GM21717 (cell line): ENCODE results near the gene SORCS1.

Experiments
- ATAC-seq: cut with Tn5 transposase; IDR thresholded peaks from one replicate; pipeline ENCODE4 v1.9.1; 2021; ENCODE audit warnings: mild to moderate bottlenecking, moderate library complexity; ENCODE audit not compliant: unreplicated experiment

SORCS1 gene

DNA sequence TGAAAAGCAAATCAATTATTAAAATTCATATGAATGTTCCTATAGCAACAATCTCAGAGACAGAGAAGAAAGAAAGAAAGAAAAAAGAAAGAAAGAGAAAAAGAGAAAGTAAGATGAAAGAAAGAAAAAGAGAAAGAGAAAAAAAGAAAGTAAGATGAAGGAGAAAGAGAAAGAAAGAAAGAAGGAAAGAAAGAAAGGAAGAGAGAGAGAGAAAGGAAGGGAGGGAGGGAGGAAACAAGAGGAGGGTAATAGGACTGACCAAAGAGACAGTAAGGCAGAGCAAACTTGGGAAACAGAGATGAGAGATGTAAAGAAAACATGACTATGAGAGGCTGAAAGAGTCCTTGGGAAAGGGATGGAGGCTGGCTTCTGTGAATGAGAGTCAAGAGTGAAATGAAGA is 458.4 kb downstream of the SORCS1 start:
- no peak for ATAC-seq

DNA sequence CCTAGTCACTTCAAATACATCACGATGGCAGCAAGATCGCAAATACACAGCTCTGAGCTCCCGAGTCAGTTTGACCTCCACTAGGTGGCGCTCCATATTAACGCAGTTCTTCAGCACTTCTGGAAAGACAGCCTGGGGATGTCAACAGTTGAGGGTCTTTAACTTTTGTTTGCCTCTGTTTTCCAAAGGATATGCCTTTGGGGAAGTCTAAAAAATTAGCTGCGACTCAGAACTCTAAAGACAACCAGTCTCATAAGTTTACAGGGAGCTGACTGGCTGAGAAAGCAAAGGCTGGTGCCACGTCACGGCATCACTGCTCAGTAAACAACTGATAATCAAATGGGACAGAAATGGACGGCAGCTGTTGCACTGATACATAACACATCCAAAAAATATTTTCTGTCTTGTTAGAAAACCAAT is 458.8 kb downstream of the SORCS1 start:
- ATAC-seq, result peak; percentile 73

DNA sequence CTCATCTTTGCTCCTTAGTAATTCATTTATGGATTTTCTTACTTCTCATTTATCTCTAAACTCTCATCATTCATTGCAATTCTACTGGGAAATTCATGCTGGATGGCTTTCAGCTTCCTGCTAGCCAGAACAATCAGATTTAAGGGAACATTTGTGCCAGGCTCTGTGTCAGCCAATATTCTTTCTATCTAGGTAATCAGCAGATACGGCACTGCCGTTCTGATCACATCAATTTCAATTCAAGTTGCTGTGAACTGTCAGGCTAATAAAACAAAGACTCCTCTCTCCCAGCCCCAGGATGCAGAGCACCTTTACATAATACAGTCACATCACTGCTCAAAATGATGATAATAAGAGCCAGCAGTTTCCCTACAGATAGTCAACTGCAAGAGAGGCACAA is 468.3 kb downstream of the SORCS1 start:
- ATAC-seq, result no peak

DNA sequence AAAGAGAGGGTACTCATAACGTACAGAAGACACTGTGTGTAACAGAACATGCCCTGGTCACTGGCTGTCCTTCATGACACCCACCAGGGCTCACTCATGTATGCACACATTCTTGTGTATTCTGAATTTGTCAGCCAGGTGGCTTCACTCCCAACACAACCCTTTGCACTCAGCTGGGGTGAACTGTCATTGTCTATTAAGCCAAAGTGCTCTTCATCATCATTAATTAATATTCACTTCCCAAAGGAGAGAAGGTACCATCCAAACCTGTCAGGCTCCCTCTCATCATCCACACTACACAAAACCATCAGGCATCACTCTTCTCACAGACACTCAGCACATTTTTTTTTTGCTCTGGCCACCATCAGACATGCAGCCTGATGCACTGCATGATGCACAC is 469.8 kb downstream of the SORCS1 start:
- ATAC-seq, result no peak

DNA sequence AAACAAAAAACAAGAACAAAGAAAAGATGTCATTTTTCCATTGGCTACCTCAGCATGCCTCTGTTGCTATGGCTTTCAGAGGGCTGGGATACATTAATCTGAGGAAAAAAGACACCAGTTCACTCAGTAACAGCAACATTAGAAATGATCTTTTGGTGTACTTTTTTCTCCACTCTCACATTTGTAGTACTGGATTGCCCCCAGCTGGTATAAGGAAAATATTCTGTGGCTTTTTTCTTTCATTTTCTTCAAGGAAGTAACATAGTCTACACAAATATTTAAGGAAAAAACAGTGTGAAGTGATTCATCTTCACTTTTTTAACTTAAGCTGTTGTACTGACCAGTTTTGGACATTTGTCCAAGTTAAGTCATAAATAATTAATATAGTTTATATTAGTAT is 482.3 kb downstream of the SORCS1 start:
- ATAC-seq, result no peak

DNA sequence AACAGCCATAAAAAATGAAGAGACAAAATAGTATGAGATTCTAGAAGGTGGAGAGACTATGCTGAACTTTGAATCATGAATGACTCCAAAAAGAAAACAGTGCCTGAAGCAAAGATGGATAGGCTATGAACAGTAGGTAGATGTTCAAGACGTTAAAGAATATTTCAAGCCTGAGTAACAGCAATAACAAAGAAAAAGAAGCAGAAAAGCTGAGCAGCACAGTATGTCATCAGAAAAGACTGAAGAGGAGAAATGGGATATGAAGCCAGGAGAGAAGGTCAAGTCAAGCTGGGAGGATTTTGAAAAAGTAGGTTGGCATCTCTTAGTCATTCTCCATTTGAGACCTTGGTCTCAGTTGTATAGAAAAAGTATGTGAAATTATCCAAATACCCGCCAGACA is 484.4 kb downstream of the SORCS1 start:
- no peak for ATAC-seq

DNA sequence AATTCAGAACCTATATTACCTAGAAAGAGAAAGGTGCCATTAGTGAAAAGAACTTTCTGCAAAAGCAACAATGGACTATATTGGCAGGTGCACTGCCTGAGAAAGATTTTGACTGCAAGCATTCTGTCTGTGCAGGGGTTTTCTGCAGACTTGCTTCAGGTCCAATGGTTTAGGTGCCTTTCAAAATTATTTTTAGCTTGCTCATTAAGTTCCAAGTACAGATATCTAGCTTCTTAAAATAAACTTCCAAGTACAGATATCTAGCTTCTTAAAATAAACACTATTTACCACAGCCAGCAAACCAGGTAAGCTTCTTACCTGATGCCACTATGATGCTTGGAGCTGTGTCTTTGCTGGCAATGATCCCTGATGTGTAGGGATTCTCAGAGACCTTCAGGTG is 485.2 kb downstream of the SORCS1 start:
- no peak for ATAC-seq

DNA sequence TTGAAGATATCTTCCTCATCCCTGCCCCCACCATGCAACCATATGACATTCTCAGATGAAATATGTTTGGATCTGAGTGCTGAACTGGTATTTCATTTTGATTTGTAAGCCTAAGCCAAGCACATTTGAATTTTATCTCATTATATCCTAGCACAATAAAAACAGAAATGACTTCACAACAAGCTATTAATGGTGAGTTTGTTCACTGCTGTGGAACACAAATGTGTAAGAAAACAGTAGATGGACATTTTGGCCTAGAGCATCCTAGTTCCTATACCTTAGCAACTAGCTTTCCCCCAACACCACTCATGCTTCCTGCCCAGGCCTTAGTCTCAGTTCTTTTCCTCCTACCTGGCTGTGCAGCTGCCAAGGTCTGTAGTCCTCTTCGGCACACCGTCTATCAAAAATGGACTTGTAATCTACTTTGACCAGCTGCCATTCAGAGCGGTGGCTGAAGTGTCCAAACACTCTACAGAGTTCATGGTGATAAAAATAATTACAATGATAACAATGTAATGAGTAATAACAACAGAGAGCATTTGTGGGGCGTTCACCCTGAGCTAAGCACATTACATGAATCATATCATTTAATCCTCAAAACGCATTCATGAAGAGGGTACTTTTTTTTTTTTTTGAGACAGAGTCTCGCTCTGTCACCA is 491.9 kb downstream of the SORCS1 start:
- no peak for ATAC-seq

DNA sequence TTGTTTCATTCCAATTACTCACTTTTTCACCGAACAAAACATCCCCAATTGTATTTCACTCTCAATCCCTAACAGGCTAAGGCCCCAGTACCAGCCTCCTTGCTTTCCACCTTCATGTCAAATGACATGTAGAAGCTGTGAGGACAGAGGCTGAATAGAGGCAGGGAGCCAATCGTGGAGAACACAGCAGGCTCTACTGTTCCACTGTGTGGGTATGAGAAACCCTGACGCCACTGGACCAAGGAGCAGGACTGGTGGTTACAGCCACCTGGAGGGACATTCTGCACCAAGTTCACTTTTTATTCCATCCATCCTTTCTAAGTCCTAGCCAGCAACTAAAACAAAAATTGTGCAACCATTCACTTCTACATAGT is 502.8 kb downstream of the SORCS1 start:
- no peak for ATAC-seq

DNA sequence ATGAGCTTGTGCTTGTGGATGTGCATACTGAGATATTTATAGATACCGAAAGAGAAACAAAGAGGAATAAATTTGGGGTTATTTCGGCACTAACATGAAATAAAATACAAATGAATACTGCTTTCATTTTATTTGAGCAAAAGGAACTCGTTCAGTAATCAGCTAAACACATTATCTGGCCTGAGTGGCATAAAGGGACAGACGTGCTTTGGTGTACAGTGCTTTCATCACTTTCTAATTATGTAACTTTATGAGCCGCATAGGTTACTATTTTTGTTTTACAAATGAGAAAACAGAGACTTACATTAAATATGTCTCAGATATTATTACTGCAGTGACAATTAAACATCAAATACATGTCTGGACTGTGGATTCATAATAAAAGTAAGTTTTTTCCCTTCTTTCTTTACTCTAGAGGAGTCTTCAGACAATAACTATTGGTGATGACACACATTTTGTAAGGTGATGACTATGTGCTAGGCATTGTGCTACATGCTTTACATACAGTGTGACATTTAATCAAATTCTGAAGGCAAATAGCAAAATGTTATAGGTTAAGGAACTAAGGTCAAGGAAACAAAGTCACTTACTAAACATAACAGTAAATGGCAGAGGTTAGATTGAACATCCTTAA is 503.3 kb downstream of the SORCS1 start:
- no peak for ATAC-seq

DNA sequence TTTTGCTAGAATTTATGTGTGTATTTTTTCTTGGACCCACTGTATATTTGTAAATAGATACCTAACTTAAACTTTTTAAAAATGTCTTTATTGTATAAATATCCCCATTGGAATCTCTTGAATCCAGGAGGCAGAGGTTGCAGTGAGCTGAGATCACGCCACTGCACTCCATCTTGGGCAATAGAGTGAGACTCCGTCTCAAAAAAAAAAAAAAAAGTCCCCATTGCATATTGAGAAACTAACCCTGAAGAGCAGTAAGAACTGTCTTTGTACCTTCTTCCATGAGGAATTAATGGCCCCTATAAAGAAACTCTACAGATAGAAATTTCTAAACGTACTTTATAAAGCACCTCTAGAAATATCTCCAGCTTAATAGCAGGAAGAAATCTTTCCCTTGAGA is 504.0 kb downstream of the SORCS1 start:
- ATAC-seq, result no peak

DNA sequence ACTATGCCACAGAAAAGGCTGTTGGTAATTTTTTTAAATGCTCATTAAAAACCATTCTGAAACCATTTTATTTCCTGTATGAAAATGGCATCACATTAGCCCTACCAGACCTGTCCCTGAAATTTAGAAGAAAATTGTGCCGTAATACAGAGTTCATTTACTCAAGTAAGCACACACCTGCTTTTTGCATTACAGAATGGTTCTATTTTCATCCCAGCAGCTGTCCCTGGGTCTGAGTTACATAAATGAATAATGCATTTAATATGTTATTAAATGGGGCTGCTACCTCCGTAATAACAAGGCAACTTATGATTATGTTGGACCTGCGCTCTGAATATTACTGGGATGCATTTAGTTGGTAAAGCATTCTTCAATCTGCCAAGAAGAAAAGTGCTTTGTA is 508.9 kb downstream of the SORCS1 start:
- ATAC-seq, result no peak

DNA sequence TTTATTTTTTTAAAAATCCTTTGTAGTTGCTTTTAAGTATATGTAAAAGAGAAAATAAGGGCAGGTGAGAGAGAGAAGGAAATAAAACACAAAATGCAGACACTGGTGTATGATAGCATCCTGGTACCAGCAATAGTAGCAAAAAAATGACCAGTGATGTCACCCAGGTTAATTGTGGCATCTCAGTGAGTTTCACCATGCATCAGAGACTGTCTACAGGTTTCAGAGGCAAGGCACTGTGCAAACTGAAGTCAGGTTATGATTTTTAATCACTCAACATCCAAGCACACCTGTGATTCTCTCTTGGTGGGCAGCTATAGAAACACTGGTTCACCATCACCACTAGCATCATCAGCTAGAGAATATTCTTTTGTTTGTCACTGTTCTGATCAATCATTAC is 509.3 kb downstream of the SORCS1 start:
- no peak for ATAC-seq

DNA sequence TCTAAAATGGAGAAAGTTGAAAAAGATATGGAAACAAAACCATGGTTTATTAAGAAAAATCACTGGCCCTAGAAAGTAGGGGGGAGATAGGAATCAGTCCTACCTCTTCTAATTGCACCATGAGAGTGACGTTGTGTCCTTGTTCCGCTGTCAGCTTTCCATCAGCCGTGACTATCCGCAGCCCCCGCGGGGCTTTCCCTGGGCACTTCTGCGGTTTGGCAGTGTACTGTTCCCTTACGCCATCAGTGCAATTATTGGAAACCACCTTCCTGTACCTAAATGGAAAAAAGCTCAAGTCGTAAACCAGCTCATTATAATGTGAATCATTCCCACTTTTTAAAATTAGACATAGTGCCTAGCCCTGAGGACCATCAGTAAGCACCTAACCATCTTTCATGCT is 512.2 kb downstream of the SORCS1 start:
- ATAC-seq, result no peak

DNA sequence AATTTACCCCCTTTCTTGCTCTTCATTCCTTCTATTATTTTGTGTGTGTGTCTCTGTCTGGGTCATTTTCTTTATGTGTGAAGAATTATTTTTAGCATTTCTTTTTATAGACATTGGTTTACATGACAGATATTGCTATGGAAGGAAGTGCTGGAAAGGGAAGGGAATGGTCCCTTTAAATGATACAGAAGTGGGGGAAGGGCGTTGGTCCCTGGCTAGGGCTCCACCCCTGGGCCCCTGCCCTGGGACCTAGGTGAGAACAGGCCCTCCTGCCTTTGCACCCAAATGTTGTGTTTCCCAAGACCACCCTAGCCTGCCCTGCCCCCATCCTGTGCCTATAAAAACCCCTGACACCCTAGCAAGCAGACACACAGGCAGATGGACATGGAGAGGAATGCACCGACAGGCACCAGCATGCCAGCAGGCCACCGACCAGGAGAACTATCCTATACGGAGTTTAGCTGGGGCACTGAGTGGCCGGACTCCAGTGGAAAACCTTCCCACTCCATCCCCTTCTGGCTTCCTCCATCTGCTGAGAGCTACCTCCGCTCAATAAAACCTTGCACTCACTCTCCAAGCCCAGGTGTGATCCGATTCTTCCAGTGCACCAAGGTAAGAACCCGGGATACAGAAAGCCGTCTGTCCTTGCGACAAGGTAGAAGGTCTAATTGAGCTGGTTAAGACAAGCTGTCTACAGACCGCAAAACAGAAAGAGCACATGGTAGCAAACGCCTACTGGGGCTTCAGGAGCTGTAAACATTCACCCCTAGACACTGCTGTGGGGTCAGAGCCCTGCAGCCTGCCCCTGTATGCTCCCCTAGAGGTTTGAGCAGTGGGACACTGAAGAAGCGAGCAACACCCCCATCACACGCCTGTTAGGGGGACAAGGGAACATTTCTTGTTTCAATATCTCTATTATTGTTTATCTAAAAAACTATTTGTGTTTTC is 515.7 kb downstream of the SORCS1 start:
- ATAC-seq, result no peak

DNA sequence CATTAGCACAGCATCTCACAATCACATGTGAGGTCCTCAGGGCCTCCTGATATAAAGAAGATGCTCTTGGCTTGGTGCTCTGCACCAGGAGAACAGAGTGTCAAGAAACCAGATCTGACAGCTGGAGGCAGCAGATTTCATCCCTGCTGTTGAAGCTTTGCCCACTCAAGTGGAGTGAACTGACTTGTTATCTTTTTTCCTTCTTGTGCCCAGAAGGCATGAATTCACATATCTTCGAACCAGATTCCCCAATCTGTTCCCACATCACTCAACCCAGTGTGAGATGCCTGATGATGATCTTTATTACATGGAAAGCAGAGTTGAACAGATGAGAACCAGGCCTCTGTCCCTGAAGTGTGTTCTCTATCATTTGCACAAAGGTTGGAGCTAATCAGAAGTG is 521.0 kb downstream of the SORCS1 start:
- ATAC-seq, result no peak

DNA sequence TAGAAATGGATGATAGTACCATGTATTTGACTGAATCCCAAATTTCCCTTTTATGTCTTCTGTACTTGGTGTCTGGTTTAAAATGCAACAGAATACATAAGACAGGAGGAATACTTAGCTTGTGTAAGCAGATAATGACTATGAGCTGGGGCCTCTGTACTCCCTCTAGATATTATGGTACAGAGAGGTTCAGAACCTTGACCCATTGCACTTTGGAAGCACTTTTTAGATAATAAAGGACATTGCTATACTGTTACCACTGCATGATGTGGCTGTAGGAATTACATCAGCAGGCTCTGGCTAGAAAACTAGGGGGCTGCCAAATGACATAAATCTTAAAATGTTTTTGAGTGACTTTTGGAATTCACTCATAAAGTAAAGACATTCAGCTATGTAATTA is 526.6 kb downstream of the SORCS1 start:
- ATAC-seq, result no peak

DNA sequence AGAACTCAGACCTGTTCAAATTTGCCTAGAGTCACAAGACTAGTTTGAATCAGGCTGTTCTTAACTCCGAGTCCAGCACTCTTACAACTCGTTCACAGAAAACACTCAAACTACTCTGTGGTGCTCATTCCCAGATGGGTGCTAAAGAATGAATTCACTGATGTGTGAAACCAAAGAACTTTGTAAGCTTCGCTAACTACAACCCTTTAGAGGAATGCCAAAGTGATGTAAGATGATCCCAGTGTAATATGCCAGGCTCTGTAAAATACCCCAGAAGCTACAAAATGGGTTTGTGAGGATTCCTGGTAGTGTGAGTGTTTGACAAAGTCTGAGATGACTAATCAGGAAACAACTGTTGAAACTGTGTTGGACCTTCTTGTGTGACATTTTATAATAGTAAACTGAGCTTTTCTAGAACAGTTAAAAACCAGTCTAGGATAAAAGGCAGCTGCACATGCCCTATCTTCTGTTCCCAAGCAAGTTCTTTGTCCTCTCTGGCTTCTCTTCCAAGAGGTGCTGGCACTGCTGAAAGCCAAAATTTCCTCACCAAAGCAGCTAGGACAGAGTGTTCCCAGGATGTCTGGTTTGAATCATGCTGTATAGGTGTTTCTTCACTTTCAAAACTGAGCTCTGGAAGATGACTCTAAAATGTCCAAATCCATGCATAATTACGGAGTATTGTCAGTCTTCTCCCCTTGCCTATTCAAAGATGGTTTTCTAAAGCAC is 527.6 kb downstream of the SORCS1 start:
- ATAC-seq, result no peak

DNA sequence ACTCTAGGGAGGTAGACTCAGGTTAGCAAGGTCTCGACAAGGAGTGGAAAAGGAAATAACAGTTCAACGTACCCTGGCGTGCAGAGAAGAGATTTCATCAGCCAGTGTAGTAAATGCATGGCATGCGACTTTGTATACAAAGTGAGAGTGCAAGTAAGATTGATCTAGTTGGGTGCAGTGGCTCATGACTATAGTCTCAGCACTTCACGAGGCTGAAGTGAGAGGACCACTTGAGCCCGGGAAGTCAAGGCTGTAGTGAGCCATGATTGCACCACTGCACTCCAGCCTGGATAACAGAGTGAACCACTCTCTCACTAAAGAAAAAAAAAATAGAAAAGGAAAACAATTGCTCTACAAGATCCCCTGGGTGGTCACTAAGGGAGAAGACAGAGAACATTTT is 528.6 kb downstream of the SORCS1 start:
- no peak for ATAC-seq

DNA sequence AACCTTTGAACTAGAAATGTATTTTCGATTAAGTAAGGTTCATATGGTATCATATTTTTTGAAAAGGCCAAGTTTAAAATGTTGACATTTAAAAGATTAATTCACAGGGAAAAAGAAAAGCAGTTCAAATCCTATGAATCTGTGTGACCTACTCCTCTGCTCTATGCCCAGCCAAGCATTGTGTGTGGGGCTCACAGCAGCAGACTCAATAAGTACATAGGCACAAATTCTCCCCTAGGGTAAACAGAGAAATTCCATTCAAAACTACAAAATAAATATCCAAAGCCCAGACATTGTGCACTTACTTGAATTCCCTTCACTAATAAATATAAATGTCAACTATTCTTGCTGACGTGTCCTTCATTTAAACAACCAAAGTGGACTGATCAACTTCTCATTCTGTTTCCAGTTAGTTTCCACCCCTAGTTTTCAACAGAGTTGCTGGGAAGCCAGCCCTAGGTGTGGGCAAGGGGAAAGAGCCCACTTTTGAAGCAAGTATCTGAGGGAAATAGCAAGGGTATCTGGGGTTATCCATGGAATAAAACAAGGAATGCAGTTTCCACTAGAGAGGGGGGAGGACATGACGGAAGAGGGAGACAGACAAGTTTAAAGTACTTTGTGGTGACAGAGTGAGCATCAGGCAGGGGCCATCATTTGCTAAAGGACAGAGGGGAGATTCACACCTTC is 533.3 kb downstream of the SORCS1 start:
- no peak for ATAC-seq

DNA sequence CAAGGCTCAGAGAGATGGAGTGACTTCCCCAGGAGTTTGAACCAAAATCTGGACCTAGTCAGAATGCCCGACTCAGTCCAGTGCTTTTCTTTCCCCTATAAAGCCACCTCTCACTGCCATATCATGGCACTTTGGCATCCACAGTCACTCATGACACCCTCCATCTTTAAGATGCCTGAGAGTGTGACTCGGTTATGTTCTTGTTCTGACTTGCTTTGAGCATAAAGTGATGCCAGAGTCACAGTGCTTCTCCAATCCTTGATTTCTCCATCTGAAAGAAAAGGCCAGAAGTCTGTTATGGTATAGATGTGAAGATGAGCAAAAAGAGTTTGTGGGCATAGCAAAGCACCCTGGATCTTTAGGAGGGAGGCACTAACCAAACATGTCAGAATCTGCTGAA is 538.1 kb downstream of the SORCS1 start:
- no peak for ATAC-seq
